ENCODE results near the gene SLC15A4.
"Not testable (repeated sequence)": the region's sequence is repeated elsewhere in the genome, so short reads cannot be mapped to it uniquely, and the experiment has no call there.

Gene SLC15A4

DNA sequence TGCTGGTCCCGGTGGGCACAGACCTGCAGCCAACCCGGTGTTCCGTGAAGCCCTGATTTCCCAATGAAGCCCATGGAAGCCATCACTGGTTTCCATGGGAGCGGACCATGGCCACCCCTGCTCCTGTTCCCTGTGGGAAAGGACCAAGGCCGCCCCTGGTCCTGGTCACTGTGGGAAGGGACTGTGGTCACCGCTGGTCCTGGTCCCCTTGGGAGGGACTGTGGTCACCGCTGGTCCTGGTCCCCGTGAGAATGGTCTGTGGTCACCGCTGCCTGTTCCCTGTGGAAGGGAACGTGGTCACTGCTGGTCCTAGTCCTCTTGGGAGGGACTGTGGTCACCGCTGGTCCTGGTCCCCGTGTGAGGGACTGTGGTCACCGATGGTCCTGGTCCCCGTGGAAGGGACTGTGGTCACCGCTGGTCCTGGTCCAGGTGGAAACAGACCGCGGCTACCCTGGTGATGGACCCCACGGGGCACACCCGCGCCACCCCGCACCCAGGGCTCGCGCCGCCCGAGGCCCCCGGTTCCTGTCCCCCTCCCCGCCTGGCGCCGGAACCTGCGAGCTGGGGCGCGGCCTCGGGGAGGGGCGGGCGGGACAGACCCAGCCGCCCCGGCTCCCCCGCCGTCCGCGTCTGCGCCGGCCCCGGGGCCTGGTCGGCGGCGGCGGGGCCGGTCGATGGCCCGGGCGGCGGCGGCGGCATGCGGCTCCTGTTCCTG, 29.3 kb upstream of the SLC15A4 start, which contains the start of gene GLT1D1:
Gene GLT1D1, plus strand, starts transcription at position 594 of the 715 bp plus-strand sequence. Its CDS starts 104 bp downstream, at position 698.
- Histone ChIP-seq H3K27me3 (ENCODE audit: insufficient read depth, low read length) (peaks cover 9% of the 10 kb centered on the region), H3K4me3 (ENCODE audit: low read length) (peak within 1 kb of the TSS; percentile 47)

DNA sequence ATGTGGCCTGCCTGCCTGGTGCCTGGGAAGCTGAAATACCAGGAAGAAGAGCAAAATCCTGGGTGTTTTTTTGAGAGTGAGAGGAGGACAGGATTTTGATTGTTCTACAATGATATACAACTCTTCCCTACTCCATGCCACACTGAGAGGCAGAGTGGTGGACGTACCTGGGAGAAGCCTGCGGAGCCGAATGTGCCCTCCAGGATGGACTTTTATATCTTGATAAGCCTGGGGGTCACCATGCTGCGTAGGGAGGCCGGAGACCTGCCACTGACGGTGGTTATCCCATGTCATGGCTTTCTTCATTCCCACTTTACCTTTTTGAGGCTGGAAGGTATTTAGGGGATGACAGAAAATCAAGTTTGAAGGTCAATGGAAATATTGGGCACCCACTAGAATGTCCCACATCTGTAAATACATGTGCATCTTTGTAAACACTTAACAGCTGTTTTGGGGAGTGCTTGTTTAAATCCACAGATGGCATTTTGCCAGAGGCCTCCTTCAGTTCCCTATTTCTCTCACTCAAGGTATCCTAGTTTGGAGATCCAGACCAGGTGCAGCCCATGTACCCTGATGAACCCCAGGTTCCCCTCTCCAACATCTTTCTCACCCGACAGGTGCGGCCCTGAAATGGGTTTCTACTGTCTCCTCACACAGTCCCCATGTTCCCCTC, 28.4 kb upstream of the SLC15A4 start:
- Histone ChIP-seq H3K9me3 (ENCODE audit: low read length) (peaks cover 4% of the 10 kb centered on the region), H3K4me1 (ENCODE audit: insufficient read depth, low read length) (no peaks in the 10 kb centered on the region), H3K4me3 (ENCODE audit: low read length) (no peak overlapping the region), H3K36me3 (ENCODE audit: insufficient read depth, low read length) (no peaks in the 10 kb centered on the region), H3K27me3 (ENCODE audit: insufficient read depth, low read length) (peaks cover 9% of the 10 kb centered on the region), H2AFZ (ENCODE audit: low read depth, low read length) (no peak overlapping the region)

More for the DNA sequence above, 29.3 kb upstream of the SLC15A4 start, which contains the start of gene GLT1D1:
- no peaks in the 10 kb centered on the region for H3K36me3 ChIP-seq (ENCODE audit: insufficient read depth, low read length)
- H3K4me1 ChIP-seq (ENCODE audit: insufficient read depth, low read length), result no peaks in the 10 kb centered on the region
- peaks cover 4% of the 10 kb centered on the region for H3K9me3 ChIP-seq (ENCODE audit: low read length)
- peak within 1 kb of the TSS; percentile 80 for H2AFZ ChIP-seq (ENCODE audit: low read depth, low read length)

DNA sequence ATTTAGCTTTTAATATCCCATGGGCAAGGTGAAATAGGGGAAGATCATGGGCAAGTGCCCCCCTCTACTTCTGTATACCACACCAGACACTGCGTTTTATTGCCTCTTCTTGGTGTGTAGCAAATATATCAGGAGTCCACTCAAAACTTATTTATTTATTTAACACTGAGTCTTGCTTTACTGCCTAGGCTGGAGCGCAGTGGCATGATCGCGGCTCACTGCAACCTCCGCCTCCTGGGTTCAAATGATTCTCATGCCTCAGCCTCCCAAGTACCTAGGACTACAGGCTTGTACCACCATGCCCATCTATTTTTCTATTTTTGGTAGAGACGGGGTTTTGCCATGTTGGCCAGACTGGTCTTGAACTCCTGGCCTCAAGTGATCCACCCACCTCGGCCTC, 27.7 kb upstream of the SLC15A4 start:
- H2AFZ ChIP-seq (ENCODE audit: low read depth, low read length); H3K9me3 ChIP-seq (ENCODE audit: low read length); H3K27me3 ChIP-seq (ENCODE audit: insufficient read depth, low read length); H3K36me3 ChIP-seq (ENCODE audit: insufficient read depth, low read length); H3K4me3 ChIP-seq (ENCODE audit: low read length); H3K4me1 ChIP-seq (ENCODE audit: insufficient read depth, low read length): not testable (repeated sequence)

DNA sequence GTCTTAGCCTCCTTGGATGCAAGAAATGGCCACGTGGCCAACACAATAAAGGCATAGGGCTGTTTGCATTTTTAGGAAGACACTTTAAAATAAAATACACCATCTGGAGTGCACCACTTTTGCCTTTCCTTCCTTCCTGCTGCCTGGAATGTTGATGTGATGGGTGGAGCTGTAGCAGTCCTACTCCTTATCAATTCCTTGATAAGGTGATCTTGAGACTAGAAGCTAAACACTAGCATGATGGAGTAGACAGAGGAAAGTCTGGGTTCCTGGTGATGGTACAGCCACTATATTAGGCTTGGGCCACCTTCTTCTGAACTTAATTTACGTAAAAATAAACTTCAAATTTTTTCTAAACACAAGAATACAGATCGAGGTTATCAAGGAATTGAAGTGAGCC, 26.6 kb upstream of the SLC15A4 start:
- Histone ChIP-seq H3K4me3 (ENCODE audit: low read length) (no peak overlapping the region), H2AFZ (ENCODE audit: low read depth, low read length) (no peak overlapping the region), H3K36me3 (ENCODE audit: insufficient read depth, low read length) (no peaks in the 10 kb centered on the region), H3K4me1 (ENCODE audit: insufficient read depth, low read length) (no peaks in the 10 kb centered on the region), H3K27me3 (ENCODE audit: insufficient read depth, low read length) (peaks cover 9% of the 10 kb centered on the region), H3K9me3 (ENCODE audit: low read length) (peaks cover 7% of the 10 kb centered on the region)

DNA sequence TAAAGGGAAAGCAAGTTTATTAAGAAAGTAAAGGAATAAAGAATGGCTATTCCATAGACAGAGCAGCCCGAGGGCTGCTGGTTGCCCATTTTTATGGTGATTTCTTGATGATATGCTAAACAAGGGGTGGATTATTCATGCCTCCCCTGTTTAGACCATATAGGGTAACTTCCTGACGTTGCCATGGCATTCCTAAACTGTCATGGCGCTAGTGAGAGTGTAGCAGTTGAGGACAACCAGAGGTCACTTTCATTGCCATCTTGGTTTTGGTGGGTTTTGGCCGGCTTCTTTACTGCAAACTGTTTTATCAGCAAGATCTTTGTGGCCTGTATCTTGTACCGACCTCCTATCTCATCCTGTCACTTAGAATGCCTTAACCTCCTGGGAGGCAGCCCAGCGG, 26.0 kb upstream of the SLC15A4 start:
- not testable (repeated sequence) for H3K27me3 ChIP-seq (ENCODE audit: insufficient read depth, low read length); H3K9me3 ChIP-seq (ENCODE audit: low read length); H3K36me3 ChIP-seq (ENCODE audit: insufficient read depth, low read length); H3K4me3 ChIP-seq (ENCODE audit: low read length); H2AFZ ChIP-seq (ENCODE audit: low read depth, low read length); H3K4me1 ChIP-seq (ENCODE audit: insufficient read depth, low read length)

DNA sequence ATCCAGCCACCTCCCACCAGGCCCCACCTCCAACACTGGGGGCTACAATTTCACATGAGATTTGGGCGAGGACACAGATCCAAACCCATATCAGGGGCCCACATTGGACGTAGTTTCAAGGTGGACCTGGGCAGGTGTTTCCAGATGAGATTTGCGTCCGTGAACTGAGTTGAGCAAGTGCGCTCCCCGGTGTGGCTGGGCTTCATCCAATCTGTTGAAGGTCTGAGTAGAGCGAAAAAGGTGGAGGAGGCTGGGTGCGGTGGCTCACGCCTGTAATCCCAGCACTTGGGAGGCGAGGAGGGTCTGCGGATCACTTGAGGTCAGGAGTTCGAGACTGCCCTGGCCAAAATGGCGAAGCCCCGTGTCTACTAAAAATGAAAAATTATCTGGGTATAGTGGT, 24.6 kb upstream of the SLC15A4 start:
- peaks cover 7% of the 10 kb centered on the region for H3K9me3 ChIP-seq (ENCODE audit: low read length)
- H3K27me3 ChIP-seq (ENCODE audit: insufficient read depth, low read length), result peaks cover 9% of the 10 kb centered on the region
- no peaks in the 10 kb centered on the region for H3K4me1 ChIP-seq (ENCODE audit: insufficient read depth, low read length)
- no peaks in the 10 kb centered on the region for H3K36me3 ChIP-seq (ENCODE audit: insufficient read depth, low read length)
- H3K4me3 ChIP-seq (ENCODE audit: low read length), result no peak overlapping the region
- no peak overlapping the region for H2AFZ ChIP-seq (ENCODE audit: low read depth, low read length)

DNA sequence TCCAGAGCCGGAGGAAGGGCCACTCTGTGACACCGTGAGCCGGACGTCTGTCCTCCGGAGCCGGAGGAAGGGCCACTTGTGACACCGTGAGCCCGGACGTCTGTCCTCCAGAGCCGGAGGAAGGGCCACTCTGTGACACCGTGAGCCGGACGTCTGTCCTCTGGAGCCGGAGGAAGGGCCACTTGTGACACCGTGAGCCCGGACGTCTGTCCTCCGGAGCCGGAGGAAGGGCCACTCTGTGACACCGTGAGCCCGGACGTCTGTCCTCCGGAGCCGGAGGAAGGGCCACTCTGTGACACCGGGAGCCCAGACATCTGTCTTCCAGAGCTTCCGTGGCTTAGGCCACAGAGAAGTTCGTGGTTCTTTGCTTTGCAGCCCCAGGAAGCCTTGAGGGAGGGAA, 22.9 kb upstream of the SLC15A4 start:
- H3K36me3 ChIP-seq (ENCODE audit: insufficient read depth, low read length); H3K4me1 ChIP-seq (ENCODE audit: insufficient read depth, low read length); H2AFZ ChIP-seq (ENCODE audit: low read depth, low read length); H3K4me3 ChIP-seq (ENCODE audit: low read length); H3K27me3 ChIP-seq (ENCODE audit: insufficient read depth, low read length); H3K9me3 ChIP-seq (ENCODE audit: low read length): not testable (repeated sequence)

DNA sequence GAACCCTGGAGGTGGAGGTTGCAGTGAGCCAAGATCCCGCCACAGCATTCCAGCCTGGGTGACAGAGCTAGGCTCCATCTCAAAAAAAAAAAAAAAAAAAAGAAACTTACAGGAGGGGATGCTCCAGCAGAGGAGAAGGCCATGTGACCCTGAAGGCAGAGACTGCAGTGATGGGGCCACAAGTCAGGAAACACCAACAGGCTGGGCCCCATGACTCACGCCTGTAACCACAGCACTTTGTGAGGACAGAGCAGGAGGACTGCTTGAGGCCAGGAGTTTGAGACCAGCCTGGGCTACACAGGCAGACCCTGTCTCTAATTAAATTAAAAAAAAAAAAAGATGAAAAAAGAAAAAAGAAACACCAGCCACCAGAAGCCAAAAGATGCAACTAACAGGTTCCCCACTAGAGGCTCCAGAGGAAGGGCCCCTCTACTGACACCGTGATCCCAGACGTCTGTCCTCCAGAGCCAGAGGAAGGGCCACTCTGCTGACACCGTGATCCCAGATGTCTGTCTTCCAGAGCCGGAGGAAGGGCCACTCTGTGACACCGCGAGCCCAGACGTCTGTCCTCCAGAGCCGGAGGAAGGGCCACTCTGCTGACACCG, 20.4 kb upstream of the SLC15A4 start:
- H3K27me3 ChIP-seq (ENCODE audit: insufficient read depth, low read length), result no peaks in the 10 kb centered on the region
- H3K4me1 ChIP-seq (ENCODE audit: insufficient read depth, low read length), result no peaks in the 10 kb centered on the region
- H3K9me3 ChIP-seq (ENCODE audit: low read length), result peaks cover 8% of the 10 kb centered on the region
- H3K4me3 ChIP-seq (ENCODE audit: low read length), result no peak overlapping the region
- no peak overlapping the region for H2AFZ ChIP-seq (ENCODE audit: low read depth, low read length)
- no peaks in the 10 kb centered on the region for H3K36me3 ChIP-seq (ENCODE audit: insufficient read depth, low read length)

DNA sequence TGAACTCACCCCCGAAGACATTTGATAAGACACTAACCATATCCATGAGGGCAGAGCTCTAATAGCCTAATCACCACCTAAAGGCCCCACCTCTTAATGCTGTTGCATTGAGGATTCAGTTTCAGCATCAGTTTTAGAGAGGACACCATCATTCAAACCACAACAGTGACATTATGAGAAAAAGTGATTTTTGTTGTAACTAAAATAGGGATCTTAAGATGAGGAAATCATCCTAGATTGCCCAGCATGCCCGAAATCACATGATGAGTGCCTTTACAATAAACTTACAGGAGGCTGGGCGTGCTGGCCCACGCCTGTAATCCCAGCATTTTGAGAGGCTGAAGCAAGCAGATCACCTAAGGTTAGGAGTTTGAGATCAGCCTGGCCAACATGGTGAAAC, 19.8 kb upstream of the SLC15A4 start:
- H3K27me3 ChIP-seq (ENCODE audit: insufficient read depth, low read length), result no peaks in the 10 kb centered on the region
- H2AFZ ChIP-seq (ENCODE audit: low read depth, low read length), result no peak overlapping the region
- H3K9me3 ChIP-seq (ENCODE audit: low read length), result peaks cover 8% of the 10 kb centered on the region
- no peak overlapping the region for H3K4me3 ChIP-seq (ENCODE audit: low read length)
- no peaks in the 10 kb centered on the region for H3K36me3 ChIP-seq (ENCODE audit: insufficient read depth, low read length)
- H3K4me1 ChIP-seq (ENCODE audit: insufficient read depth, low read length), result no peaks in the 10 kb centered on the region

DNA sequence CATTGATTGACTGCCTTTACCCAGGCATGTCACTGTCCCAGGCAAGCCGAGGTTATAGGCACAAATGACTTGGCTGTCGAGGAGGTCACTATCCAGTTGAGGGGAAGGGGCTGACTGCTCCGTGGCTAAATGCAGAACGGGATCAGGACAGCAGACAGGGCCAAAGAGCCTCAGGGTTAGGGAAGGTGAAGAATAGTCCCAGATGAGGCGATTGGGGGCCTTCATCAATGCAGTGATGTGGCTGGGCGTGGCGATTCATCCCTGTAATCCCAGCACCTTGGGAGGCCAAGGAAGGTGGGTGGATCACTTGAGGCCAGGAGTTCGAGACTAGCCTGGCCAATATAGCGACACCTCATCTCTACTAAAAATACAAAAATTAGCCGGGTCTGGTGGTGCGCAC, 18.8 kb upstream of the SLC15A4 start:
- Histone ChIP-seq H3K4me3 (ENCODE audit: low read length) (no peak overlapping the region), H3K4me1 (ENCODE audit: insufficient read depth, low read length) (no peaks in the 10 kb centered on the region), H2AFZ (ENCODE audit: low read depth, low read length) (no peak overlapping the region), H3K36me3 (ENCODE audit: insufficient read depth, low read length) (no peaks in the 10 kb centered on the region), H3K9me3 (ENCODE audit: low read length) (peaks cover 8% of the 10 kb centered on the region), H3K27me3 (ENCODE audit: insufficient read depth, low read length) (no peaks in the 10 kb centered on the region)

DNA sequence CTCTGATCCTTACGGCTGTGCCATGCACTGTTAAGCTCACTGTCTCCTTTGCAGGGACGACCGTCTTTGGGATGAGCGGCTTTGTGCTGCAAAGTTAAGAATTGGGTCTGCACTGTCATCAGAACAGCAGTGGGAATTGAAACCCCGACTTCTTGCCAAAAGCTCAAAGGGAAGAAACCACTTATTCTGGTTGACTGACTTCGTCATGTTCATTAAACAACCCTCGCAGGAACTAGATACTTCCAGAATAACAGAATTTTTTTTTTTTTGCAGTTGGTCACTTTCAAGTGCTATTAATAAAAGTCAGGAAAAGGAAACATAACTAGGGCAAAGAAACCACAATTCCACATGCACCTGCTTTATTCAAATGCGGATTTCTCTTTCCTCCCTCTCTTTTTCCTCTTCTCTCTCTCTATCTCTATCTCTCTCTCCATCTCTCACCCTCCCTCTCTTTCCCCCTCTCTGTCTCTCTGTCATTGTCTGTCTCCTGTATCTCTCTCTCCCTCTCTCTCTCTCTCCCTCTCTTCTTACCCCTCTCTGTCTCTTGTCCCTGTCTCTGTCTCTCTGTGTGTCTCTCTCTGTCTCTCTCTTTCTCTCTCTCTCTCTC, 17.2 kb upstream of the SLC15A4 start:
- H3K9me3 ChIP-seq (ENCODE audit: low read length), result peaks cover 6% of the 10 kb centered on the region

DNA sequence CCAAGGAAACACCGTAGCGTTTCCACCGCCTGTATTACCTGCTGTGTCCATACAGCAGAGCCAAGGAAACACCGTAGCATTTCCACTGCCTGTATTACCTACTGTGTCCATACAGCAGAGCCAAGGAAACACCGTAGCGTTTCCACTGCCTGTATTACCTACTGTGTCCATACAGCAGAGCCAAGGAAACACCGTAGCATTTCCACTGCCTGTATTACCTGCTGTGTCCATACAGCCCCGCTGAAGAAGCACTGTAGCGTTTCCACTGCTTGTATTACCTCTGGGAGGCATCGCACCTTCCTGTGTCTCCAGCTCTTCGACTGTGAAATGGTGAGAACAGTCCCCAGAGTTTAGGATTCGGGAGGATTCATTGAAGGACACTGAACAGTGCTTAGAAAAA, 16.1 kb upstream of the SLC15A4 start:
- not testable (repeated sequence) for H3K4me1 ChIP-seq (ENCODE audit: insufficient read depth, low read length); H3K36me3 ChIP-seq (ENCODE audit: insufficient read depth, low read length); H2AFZ ChIP-seq (ENCODE audit: low read depth, low read length); H3K4me3 ChIP-seq (ENCODE audit: low read length); H3K27me3 ChIP-seq (ENCODE audit: insufficient read depth, low read length); H3K9me3 ChIP-seq (ENCODE audit: low read length)

More for the DNA sequence above, 17.2 kb upstream of the SLC15A4 start:
- H3K27me3 ChIP-seq (ENCODE audit: insufficient read depth, low read length), result no peaks in the 10 kb centered on the region
- H3K4me3 ChIP-seq (ENCODE audit: low read length), result no peak overlapping the region
- no peaks in the 10 kb centered on the region for H3K36me3 ChIP-seq (ENCODE audit: insufficient read depth, low read length)
- H2AFZ ChIP-seq (ENCODE audit: low read depth, low read length), result no peak overlapping the region
- H3K4me1 ChIP-seq (ENCODE audit: insufficient read depth, low read length), result no peaks in the 10 kb centered on the region

DNA sequence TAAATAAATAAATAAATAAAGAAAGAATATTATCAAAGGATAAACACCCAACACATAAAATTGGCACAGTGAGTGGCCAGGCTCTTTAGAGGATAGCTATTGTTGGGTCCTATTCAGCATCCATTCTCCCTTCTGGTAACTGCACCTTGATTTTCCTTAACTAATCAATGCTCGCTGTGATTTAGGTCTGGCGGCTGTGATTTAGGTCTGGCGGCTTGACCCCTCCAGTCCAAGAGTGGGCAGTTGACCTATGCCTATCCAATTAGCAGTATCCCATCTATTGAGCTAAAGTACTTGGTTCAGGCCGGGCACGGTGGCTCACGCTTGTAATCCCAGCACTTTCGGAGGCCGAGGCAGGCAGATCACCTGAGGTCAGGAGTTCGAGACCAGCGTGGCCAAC, 9.7 kb upstream of the SLC15A4 start:
- H3K27me3 ChIP-seq (ENCODE audit: insufficient read depth, low read length), result no peaks in the 10 kb centered on the region
- H3K4me1 ChIP-seq (ENCODE audit: insufficient read depth, low read length), result no peaks in the 10 kb centered on the region
- no peak overlapping the region for H2AFZ ChIP-seq (ENCODE audit: low read depth, low read length)
- H3K36me3 ChIP-seq (ENCODE audit: insufficient read depth, low read length), result no peaks in the 10 kb centered on the region
- H3K4me3 ChIP-seq (ENCODE audit: low read length), result no peak overlapping the region
- H3K9me3 ChIP-seq (ENCODE audit: low read length), result no peaks in the 10 kb centered on the region
